K562 (cell line): ENCODE measurements around the gene FAM156A. TPM values are rescaled to one million over a fixed set of nuclear protein-coding genes. Genes with fewer than 3 reads are reported as not detected.
"Not testable (repeated sequence)": the region's sequence is repeated elsewhere in the genome, so short reads cannot be mapped to it uniquely, and the experiment has no call there.

Experiments used
- ATAC-seq: fragments of 200-7000 bp; cut with Tn5 transposase; 3 replicates; pipeline ENCODE4 v1.9.1; 2020; ENCODE audit warnings: moderate library complexity
- BruUV-seq: library from RNA; stranded (reverse); fragments of 400-500 nt; replicated peaks from 2 replicates; lab custom pipeline; 2021; lab: Mats Ljungman, UMichigan
- CTCF ChIA-PET: fragments of 300-600 bp; formaldehyde crosslinking; extraction: SDS; loops from one replicate; lab custom pipeline; 2021; ENCODE audit warnings: low intra/inter-chr PET ratio; lab: Yijun Ruan, JAX
- POLR2A ChIA-PET: fragments of 300-600, 350-650 bp; sonication (Branson Sonifier 250); formaldehyde crosslinking; extraction: SDS; loops from one replicate; lab custom pipeline; 2021; ENCODE audit warnings: antibody characterized with exemption, inconsistent platforms; lab: Yijun Ruan, JAX
- DNase-seq, 4 experiments: peaks; one replicate each; pipeline versions ENCODE4 v3.0.0 to v3.0.0-alpha.2; 2011 to 2018; ENCODE audit warnings: low spot score in 3 of 4, mixed read lengths in 3 of 4; ENCODE audit errors: extremely low read depth in 1 of 4
- FAIRE-seq: peaks from 2 replicates; lab custom pipeline; 2011; peaks lifted over from hg19 to GRCh38; lab: Jason Lieb, UNC
- H2AFZ ChIP-seq: 2 replicates; pipeline ENCODE4 v1.6.0; 2011; ENCODE audit warnings: low read depth, low read length, control low read depth, inconsistent platforms
- H3K27ac ChIP-seq: fragments of 200-600 bp; 3 replicates; pipeline ENCODE4 v1.8.0; 2011; ENCODE audit warnings: low read depth, mild to moderate bottlenecking, control low read depth, inconsistent platforms, low read length, moderate library complexity, mixed read lengths; ENCODE audit errors: extremely low read depth
- H3K27me3 ChIP-seq, 2 experiments: fragments of 300-600 bp in 1 of 2; 2 replicates in 1 of 2; 3 replicates in 1 of 2; pipeline versions ENCODE4 v1.6.0 to v1.8.0; 2011; ENCODE audit warnings: inconsistent platforms in 2 of 2, low read length in 2 of 2, mild to moderate bottlenecking in 1 of 2, mixed read lengths in 1 of 2, moderate library complexity in 1 of 2; ENCODE audit not compliant: control insufficient read depth in 2 of 2, insufficient read depth in 2 of 2
- H3K36me3 ChIP-seq: fragments of 300-600 bp; 3 replicates; pipeline ENCODE4 v1.8.0; 2011; ENCODE audit warnings: mild to moderate bottlenecking, low read length, inconsistent platforms; ENCODE audit not compliant: control insufficient read depth, insufficient read depth
- H3K4me1 ChIP-seq, 2 experiments: fragments of 200-600 bp in 1 of 2; replicated peaks in 1 of 2; 2 replicates in 1 of 2; 3 replicates in 1 of 2; pipeline versions ENCODE4 v1.5.1 to v1.8.0; 2011; ENCODE audit warnings: inconsistent platforms in 2 of 2, low read length in 2 of 2, mild to moderate bottlenecking in 1 of 2, mixed read lengths in 1 of 2, moderate library complexity in 1 of 2; ENCODE audit not compliant: control insufficient read depth in 2 of 2, insufficient read depth in 2 of 2
- H3K4me2 ChIP-seq: 2 replicates; pipeline ENCODE4 v1.6.1; 2011; ENCODE audit warnings: low read length, control low read depth, inconsistent platforms, mixed read lengths; ENCODE audit not compliant: insufficient read depth
- H3K4me3 ChIP-seq: fragments of 200-600 bp; sonication (generic), shearing (Covaris generic); 2 replicates; pipeline ENCODE4 v1.5.1; 2016; ENCODE audit warnings: control low read depth, inconsistent platforms
- H3K79me2 ChIP-seq: fragments of 200-600 bp; 3 replicates; pipeline ENCODE4 v1.8.0; 2011; ENCODE audit warnings: low read length, inconsistent platforms; ENCODE audit not compliant: control insufficient read depth, insufficient read depth
- H3K9ac ChIP-seq, 2 experiments: 2 replicates each; pipeline versions ENCODE4 v1.6.0 to v1.6.1; 2011; ENCODE audit warnings: low read depth in 2 of 2, low read length in 2 of 2, control low read depth in 1 of 2, inconsistent platforms in 1 of 2, mild to moderate bottlenecking in 1 of 2, mixed read lengths in 1 of 2; ENCODE audit not compliant: insufficient read depth in 1 of 2
- H3K9me1 ChIP-seq: one replicate; pipeline ENCODE4 v1.6.0; 2011; ENCODE audit warnings: inconsistent platforms, mild to moderate bottlenecking, low read length, moderate library complexity; ENCODE audit not compliant: control insufficient read depth, insufficient read depth
- H3K9me3 ChIP-seq: replicated peaks from 2 replicates; pipeline ENCODE4 v1.5.1; 2011; ENCODE audit warnings: low read depth, low read length, inconsistent platforms; ENCODE audit not compliant: control insufficient read depth, insufficient read depth
- H4K20me1 ChIP-seq: replicated peaks from 2 replicates; pipeline ENCODE4 v1.6.1; 2011; ENCODE audit warnings: low read length, inconsistent platforms, mixed read lengths; ENCODE audit not compliant: control insufficient read depth, insufficient read depth
- WGBS: fragments of 100-300 bp; shearing (Covaris generic); methylation state at CpG from one replicate; pipeline ENCODE4 v1.1.6; 2016; ENCODE audit warnings: low coverage, mixed read lengths; ENCODE audit not compliant: insufficient coverage; ENCODE audit errors: missing lambda C conversion rate; 5-methylcytosine and 5-hydroxymethylcytosine counted together
- in situ Hi-C: fragments of 300-500 bp; cut with MboI; formaldehyde crosslinking; loops from 4 replicates; pipeline ENCODE4 v1.15.0; 2018; ENCODE audit warnings: inconsistent platforms, mixed read lengths
- intact Hi-C: fragments of 100-400 bp; cut with micrococcal nuclease; formaldehyde crosslinking; loops from 2 replicates; pipeline ENCODE4 v1.14.2; 2022
- polyA plus RNA-seq, 8 experiments: library from polyadenylated mRNA; depleted of rRNA in 4 of 8; stranded (reverse) in 5 of 8; unstranded in 3 of 8; fragments of >200 nt; fragmentation: Nextera tagmentation in 2 of 8; fragmentation: Illumina TruSeq in 1 of 8; extraction: Ambion mirVana in 2 of 8; extraction: Trizol in 1 of 8; gene quantifications; 2 replicates each; pipeline versions ENCODE4 v1.2.1 to v1.2.3, GENCODE V29; 2011 to 2014; ENCODE audit warnings: inconsistent platforms in 1 of 8, missing spikeins in 1 of 8
- total RNA-seq, 7 experiments: library from RNA; depleted of rRNA in 6 of 7; stranded (reverse); fragments of >200 nt in 6 of 7; fragmentation: Illumina TruSeq in 2 of 7; extraction: Trizol in 2 of 7; gene quantifications; 2 replicates each; pipeline versions ENCODE4 v1.2.1 to v1.2.3, GENCODE V29; 2011 to 2021; ENCODE audit warnings: low replicate concordance in 1 of 7

Gene FAM156A
- total and polyA plus RNA-seq, 9 of the 15 experiments (the other 6 are each of a cell fraction or from before 2014, with no cell fraction given), result 1.9 to 20.3 (median 8.6) TPM

DNA sequence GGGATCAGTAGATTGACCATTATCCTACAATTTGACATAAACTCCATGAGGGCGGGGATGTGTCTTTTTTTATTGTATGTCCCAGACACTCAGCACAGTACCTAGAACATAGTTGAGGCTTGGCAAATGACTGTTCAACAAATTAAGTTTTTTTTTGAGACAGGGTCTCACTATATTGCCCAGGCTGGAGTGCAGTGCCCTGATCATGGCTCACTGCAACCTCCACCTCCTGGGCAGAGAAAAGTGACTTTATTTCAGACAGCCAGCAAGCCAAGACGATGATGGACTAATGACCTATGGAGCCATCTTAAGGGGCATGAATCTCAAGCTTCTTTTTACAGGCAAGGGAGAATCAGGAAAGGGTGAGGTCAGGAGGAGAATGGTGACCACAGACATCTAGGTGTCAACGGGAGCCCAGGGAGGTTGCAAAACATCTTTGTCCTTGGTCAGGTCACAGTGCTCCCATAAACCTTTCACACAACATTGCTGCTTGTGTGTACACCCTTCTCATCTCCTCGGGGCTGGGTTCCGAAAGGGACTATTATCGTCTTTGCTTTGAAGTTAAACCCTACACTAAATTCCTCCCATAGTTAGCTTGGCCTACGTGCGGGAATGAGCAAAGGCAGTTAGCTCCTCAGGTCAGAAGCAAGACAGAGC, 16.1 kb upstream of the FAM156A start:
- H3K9ac ChIP-seq, H3K27me3 ChIP-seq, H4K20me1 ChIP-seq, CTCF ChIA-PET, DNase-seq, in situ Hi-C loops, ATAC-seq, H3K36me3 ChIP-seq, H3K9me3 ChIP-seq, intact Hi-C loops, H3K4me2 ChIP-seq, H2AFZ ChIP-seq, H3K9me1 ChIP-seq, H3K4me1 ChIP-seq, H3K79me2 ChIP-seq, H3K27ac ChIP-seq, POLR2A ChIA-PET, H3K4me3 ChIP-seq, BruUV-seq: not testable (repeated sequence)
- WGBS, result 7% methylated on average over 3 of the region's 8 CpGs
- peak; percentile 59 for FAIRE-seq

- CTCF ChIA-PET, BruUV-seq, POLR2A ChIA-PET, H3K4me3 ChIP-seq, DNase-seq, H4K20me1 ChIP-seq, H3K27ac ChIP-seq, ATAC-seq, in situ Hi-C loops, H3K9me1 ChIP-seq, H3K79me2 ChIP-seq, H3K4me1 ChIP-seq, FAIRE-seq, H2AFZ ChIP-seq, H3K9me3 ChIP-seq, H3K9ac ChIP-seq, intact Hi-C loops, H3K4me2 ChIP-seq, H3K27me3 ChIP-seq, H3K36me3 ChIP-seq: not testable (repeated sequence)
- no CpG with 5 or more reads among the region's 10 CpGs for WGBS
These were observed 9.6 kb upstream of the FAM156A start for GRCh38 chrX:52967922-52968321.

GRCh38 chrX:52966993-52967738, 8.8 kb upstream of the FAM156A start:
- H3K36me3 ChIP-seq, H3K27ac ChIP-seq, H3K4me3 ChIP-seq, DNase-seq, in situ Hi-C loops, H3K4me2 ChIP-seq, CTCF ChIA-PET, H3K9ac ChIP-seq, H3K9me1 ChIP-seq, H2AFZ ChIP-seq, POLR2A ChIA-PET, intact Hi-C loops, H4K20me1 ChIP-seq, H3K79me2 ChIP-seq, H3K4me1 ChIP-seq, H3K27me3 ChIP-seq, H3K9me3 ChIP-seq, BruUV-seq: not testable (repeated sequence)
- FAIRE-seq, result peak; percentile 84
- peak; percentile 55; the same call in 2 of the 3 replicates for ATAC-seq
- no CpG with 5 or more reads among the region's 16 CpGs for WGBS
